Measurements from ENCODE around the gene GABBR2.

GRCh38 chr9:98318834-98319478 is 389.8 kb downstream of the GABBR2 start:
- no peak for TF ChIP-seq POLR2A (IDR thresholded peaks at IDR 0.05)
- TF ChIP-seq, protein P1, sequence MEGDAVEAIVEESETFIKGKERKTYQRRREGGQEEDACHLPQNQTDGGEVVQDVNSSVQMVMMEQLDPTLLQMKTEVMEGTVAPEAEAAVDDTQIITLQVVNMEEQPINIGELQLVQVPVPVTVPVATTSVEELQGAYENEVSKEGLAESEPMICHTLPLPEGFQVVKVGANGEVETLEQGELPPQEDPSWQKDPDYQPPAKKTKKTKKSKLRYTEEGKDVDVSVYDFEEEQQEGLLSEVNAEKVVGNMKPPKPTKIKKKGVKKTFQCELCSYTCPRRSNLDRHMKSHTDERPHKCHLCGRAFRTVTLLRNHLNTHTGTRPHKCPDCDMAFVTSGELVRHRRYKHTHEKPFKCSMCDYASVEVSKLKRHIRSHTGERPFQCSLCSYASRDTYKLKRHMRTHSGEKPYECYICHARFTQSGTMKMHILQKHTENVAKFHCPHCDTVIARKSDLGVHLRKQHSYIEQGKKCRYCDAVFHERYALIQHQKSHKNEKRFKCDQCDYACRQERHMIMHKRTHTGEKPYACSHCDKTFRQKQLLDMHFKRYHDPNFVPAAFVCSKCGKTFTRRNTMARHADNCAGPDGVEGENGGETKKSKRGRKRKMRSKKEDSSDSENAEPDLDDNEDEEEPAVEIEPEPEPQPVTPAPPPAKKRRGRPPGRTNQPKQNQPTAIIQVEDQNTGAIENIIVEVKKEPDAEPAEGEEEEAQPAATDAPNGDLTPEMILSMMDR (IDR thresholded peaks at IDR 0.05): no peak
